Retinal pigment epithelial cell (primary cell): Measurements from ENCODE around the gene RNPEPL1.
A peak's percentile ranks its signal among the peaks of the same experiment; 100 is the strongest.

Source experiments
- DNase-seq: peaks from one replicate; pipeline ENCODE4 v3.0.0-alpha.2; 2010; ENCODE audit warnings: low read depth
- H3K4me3 ChIP-seq: 2 replicates; pipeline ENCODE4 v1.5.1; 2011; ENCODE audit warnings: mild to moderate bottlenecking, low read length, control low read depth, moderate library complexity
- TF ChIP-seq, protein P1 (sequence below): conservative IDR thresholded peaks from 2 replicates; pipeline ENCODE4 v1.5.1; 2011; ENCODE audit warnings: low read depth, low read length, control low read depth, inconsistent platforms

The RNPEPL1 gene

DNA sequence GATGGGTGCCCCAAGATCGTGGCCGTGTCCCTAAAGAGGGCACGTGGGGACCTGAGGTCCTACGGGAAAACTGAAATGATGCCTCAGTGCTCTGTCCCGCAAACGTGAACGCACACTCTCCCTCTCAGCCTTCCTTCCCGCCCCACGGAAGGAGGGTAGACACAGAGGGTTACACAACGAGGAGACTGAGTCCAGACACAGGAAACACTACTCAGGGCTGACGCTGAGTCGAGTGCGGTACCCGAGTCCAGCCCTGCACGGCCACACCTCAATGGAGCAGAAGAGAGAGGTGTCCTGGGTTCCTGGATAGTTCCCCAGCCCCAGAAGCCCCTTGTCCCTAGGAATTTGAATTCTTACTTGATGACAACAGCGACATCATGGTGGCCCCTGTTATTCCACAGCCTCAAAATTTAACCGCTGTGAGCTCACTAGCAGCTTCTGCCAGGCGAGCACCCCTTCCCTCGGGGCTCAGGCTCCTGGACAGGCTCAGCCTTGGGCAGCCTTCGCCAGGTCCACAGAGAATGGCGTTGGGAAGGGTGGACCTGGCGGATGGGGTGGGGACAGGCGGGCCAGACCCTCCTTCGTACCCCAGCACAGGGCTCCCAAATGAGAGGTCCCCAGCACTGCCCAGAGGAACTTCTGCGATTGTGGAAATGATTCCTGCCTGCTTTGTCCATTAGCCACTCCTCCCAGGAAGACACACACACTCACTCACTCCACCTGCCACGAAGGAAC, 980 bp upstream of the RNPEPL1 start:
- TF ChIP-seq, protein P1, sequence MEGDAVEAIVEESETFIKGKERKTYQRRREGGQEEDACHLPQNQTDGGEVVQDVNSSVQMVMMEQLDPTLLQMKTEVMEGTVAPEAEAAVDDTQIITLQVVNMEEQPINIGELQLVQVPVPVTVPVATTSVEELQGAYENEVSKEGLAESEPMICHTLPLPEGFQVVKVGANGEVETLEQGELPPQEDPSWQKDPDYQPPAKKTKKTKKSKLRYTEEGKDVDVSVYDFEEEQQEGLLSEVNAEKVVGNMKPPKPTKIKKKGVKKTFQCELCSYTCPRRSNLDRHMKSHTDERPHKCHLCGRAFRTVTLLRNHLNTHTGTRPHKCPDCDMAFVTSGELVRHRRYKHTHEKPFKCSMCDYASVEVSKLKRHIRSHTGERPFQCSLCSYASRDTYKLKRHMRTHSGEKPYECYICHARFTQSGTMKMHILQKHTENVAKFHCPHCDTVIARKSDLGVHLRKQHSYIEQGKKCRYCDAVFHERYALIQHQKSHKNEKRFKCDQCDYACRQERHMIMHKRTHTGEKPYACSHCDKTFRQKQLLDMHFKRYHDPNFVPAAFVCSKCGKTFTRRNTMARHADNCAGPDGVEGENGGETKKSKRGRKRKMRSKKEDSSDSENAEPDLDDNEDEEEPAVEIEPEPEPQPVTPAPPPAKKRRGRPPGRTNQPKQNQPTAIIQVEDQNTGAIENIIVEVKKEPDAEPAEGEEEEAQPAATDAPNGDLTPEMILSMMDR: no peak
- peak overlapping the region; percentile 64 for H3K4me3 ChIP-seq
- no peak for DNase-seq

DNA sequence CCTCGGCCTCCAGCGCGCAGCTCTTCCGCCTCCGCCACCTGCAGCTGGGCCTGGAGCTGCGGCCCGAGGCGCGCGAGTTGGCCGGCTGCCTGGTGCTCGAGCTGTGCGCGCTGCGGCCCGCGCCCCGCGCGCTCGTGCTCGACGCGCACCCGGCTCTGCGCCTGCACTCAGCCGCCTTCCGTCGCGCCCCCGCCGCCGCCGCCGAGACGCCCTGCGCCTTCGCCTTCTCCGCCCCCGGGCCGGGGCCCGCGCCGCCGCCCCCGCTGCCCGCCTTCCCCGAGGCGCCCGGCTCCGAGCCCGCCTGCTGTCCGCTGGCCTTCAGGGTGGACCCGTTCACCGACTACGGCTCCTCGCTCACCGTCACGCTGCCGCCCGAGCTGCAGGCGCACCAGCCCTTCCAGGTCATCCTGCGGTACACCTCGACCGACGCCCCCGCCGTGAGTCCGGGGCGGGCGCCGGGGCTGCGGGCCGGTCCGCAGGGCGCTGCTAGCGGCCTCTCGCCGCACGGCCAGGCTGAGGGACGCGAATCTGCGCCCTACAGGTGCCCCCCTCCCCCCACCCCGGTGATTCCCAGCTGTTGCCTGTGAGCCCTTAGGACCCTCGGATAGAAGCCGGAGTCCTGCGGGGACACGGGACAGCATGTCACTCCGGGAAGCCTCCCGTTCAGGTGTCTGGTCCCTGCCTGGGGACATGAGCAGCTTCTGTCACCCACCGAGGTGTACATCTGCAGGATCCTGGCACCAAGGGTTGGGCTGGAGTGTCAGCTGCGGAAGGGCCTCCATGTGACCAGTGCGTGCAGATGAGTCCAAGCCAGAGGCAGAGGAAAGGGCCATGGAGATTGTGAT, 616 bp downstream of the RNPEPL1 start:
- TF ChIP-seq, protein P1: no peak
- H3K4me3 ChIP-seq: peak overlapping the region; percentile 47
- no peak for DNase-seq

DNA sequence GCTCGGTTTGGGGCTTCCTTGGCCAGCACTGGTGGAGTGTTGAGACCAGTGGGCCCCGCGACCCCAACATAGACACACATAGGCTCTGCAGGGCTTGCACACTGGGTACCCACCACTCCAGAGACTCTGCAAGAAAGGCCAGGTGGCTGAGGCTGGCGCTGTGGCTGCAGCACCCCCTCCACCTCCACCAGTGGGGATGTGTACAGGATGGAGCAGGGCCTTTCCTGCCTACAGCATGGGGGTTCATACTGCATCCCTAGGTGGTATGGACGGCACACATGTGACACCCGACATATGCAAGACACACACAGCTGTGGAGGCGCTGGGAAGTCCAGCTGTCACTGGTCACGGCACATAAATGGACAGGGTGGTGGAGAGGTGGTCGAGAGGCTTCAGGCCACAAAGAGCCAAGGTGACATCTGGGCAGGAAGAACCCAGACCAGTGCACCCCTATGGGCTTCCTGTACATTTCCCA, 1.3 kb downstream of the RNPEPL1 start:
- H3K4me3 ChIP-seq: peak overlapping the region; percentile 47
- no peak for DNase-seq
- TF ChIP-seq, protein P1: no peak

DNA sequence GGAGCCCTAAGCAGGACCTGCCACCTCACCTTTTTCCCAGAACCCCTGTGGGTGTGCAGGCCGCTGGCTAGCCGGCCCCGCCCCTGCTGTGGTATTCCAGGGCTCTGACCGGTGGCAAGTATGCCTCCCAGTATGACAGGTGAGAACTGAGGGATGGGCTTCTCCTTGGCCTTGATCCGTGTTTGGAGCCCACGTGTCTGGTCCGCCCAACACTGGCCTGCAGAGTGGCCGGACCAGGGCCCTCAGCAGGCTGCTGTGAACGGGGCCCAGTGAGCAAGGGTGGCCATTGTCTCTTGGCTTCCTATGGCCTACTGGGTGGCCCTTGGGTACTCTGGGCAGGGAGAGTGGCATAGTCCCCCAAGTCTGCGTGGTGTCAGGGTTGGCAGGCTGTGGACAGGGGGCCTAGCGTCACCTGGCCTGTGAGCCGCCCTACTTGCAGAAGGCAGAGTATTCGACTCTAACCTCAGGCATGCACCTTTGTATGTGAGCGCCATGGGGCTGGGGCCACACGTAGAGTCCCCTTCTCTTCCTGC, 1.8 kb downstream of the RNPEPL1 start:
- H3K4me3 ChIP-seq: no peak overlapping the region
- no peak for DNase-seq
- TF ChIP-seq, protein P1: no peak

DNA sequence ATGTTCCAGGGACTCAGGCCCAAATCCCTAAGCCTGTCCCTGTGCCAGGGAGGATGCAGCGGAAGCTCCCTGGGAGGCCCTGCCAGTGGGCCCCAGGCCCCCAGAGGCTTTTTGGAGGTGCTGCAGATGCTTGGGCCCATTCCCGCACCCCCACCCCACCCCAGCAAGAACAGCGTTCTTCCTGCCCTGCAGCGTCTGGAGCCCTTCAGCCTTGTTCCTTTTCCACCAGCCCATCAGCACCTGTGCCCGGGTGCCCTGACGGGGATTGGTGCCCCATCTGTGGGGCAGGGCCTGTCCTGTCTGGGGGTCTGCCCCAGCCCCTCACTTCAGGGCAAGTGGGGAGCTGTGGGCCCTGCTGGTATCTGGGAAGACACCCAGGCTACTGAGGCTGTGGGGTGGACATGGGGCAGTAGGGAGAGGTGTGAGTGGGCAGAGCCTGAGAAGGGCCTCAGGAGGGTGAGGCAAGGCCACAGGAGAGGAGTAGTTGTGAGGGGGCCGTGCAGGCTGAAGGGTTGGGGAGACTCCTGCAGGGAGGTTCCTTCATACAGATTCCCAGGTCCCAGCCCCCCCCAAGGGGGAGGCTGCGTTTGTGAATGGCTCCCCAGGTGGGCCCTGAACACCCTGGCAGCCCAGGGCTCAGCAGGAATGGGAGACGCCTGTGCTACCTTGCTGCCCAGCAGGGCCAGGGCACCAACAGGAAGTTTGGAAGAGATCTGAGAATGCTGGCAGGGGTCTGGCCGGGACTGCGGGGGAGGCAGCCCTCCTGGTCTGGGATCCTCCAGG, 2.4 kb downstream of the RNPEPL1 start:
- no peak overlapping the region for H3K4me3 ChIP-seq
- TF ChIP-seq, protein P1: no peak
- no peak for DNase-seq

DNA sequence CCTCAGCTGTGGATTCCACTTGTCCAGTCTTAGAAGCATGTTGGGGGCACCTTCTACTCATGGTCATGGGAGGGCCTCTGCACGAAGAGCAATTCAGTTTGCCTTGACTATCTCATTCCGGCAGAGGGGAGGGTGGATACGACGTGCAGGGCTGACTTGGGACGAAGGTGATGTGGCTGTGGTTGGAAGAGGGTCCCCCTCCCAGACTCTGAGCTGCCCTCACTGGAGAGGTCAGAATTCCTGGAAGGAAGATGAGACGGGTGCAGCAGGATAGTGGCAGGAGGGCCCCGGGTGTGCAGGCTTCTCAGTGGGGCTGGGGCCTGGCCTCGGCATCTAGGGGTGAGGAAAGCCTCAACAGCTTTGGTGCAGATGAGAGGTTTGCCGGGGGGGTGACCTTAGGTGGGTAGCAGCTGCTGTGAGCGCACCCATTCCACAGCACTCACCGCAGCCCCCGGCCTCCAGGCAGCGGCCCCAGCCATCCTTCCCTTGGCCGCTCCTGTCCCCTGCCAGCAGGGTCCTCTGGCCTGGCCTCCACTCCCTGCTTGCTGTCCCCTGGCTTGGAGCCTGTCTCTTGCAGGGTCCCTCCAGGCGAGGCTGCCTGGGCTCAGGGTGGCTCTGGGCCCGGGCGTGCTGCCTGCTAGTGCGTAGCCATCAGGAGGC, 3.2 kb downstream of the RNPEPL1 start:
- TF ChIP-seq, protein P1: no peak
- DNase-seq: no peak
- H3K4me3 ChIP-seq: no peak overlapping the region
